ENCODE results near the gene MACROH2A1.
A peak's percentile ranks its signal among the peaks of the same experiment; 100 is the strongest.

Gene MACROH2A1

DNA sequence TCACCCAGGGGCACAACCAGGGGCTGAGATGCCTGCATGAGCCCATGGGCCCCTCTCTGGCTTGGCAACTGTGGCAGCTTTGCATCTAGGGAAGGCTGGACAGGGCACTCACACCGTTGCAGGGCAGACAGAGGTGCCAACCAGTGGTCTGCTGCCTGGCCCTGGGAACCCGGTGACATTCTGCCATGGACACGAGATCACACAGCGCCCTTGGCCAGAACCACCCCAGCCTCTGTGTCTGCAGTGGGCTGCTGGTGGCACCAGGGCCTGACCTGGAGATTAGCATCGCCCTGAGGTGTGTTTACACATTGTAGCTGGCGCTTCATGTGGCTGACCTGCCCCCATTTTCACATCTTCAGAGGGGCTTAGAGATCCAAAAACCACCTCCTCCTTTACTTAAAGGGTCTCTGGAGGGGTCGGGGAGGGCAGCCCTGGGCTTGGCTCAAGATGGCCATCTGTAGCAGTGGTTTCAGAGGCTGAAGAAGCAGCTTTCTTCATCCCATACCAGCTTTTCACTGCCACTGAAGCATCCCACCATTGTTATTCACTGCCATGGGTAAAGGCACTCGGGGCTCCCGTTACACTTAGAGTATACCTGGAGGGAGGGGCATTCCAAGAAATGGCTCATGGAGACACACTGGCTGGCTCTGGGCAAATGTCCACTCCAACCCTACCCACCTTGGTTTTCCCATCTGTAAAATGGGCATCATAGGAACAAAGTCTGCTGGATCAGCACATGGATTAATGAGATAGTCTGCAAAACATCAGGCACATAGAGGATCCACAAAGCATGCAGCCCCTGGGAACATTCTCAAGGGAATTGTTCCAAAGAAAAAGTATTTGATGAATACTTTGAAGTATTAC, 36.7 kb upstream of the MACROH2A1 start:
- no peak for DNase-seq

DNA sequence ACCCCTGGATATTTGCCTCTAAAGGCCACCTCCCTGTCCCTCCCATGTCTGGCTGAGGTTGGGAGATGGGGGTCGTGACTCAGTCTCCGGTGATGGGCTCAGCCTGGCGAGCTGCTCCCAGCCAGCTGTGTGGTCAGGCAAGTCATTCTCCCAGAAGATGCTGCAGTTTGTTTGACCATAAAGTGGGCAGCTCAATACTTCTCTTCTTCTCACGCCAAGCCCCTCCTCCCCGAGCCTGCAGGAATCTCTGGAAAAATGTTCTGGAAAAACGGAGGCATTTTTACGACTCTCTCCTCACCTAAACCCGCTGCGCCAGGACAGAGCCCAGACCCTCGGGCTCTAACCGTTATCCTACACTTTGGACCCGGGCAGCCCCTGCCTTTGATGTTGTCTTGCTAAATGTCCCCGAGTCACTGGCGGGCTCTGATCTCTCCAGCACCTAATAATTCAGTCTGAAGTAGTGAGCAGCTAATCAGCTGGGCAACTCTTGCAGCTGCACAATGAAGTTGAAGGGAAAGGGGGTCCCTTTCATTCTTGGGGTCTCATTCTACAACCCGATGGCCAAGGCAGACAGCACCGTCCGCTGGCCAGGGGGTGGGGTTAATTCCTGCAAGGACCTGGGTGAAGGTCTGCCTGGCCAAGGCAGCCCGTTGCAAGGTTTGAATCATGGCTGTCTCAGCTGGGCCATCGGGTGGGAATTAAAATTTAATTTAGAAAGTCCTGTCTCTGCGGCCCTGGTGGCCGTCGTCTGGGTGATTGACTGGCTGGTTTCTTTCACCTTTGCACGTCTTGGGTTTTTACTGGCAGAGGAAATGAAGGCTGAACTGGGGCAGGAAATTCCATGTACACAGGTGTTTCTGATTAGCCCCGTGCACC, 35.8 kb upstream of the MACROH2A1 start:
- DNase-seq = no peak

- no peak for DNase-seq
These were observed 34.8 kb upstream of the MACROH2A1 start for GRCh38 chr5:135433681-135434426.

DNA sequence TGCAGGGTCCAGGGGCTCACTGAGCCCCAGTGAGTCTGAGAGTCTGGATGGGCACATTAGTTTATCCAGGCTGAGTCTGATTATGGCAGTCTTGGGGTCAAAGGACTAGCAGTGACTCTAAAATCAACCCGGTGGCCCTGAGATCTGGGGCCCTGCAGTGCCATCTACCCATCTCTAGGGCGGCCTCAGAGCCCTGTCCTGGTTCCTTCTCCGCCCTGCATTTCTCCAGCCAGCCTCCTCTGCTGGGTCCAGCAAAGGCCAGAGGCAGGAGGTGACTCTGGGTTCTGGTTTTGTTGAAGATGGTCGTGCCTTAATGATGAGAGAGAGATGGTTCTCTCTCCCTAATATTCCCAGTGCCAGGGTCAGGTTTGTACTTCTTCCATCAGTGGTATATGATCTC, 33.1 kb upstream of the MACROH2A1 start:
- DNase-seq = no peak

- no peak for DNase-seq
These were observed 31.1 kb upstream of the MACROH2A1 start for GRCh38 chr5:135430135-135430437.

GRCh38 chr5:135429301-135430134, 30.5 kb upstream of the MACROH2A1 start:
- DNase-seq = no peak

- no peak for DNase-seq
These were observed 29.6 kb upstream of the MACROH2A1 start for GRCh38 chr5:135428586-135428985.

GRCh38 chr5:135426102-135427082, 27.4 kb upstream of the MACROH2A1 start:
- no peak for DNase-seq

DNA sequence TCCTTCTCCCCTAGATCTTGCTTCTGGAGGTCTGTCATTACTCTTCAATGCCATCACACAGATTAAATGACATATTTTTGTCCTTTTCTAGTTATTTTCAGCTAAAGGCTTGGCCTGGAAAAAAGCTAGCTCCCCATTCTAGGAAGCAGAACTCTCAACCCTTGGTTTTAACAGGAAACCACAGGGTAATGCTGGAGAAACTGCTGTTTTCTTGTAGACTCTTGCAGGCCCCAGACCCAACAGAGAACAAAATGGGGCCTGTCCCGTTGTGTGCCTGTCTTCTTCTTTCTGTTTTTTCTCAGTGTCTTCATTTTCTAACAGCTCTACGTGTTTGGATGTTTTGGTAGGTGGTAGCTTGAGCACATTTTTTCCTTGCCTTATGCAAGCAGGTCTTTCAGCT, 26.6 kb upstream of the MACROH2A1 start:
- DNase-seq = no peak

GRCh38 chr5:135423846-135424168, 24.8 kb upstream of the MACROH2A1 start:
- DNase-seq = no peak

- no peak for DNase-seq
These were observed 24.3 kb upstream of the MACROH2A1 start for GRCh38 chr5:135423146-135423845.

GRCh38 chr5:135422419-135422818, 23.4 kb upstream of the MACROH2A1 start:
- no peak for DNase-seq

GRCh38 chr5:135417083-135417482, 18.1 kb upstream of the MACROH2A1 start:
- no peak for DNase-seq

GRCh38 chr5:135405082-135405481, 6.1 kb upstream of the MACROH2A1 start:
- DNase-seq = no peak

DNA sequence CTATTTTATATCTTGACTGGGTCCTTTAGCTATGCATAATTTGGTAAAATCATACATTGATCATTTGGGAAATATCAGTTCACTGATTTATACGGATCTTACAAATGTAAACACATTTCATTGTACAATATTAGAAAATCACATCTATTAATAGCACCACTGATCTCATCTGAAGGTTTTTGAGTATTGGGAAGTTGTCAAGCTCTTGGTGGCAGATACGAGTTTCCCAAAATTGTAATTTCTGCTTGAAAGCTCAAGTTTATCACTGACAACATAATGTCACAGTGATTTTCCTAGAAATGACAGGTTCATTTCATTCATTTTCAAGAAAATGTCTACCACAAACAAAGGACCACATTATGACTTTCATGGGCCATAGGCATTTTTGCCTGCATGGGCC, 3.0 kb upstream of the MACROH2A1 start:
- no peak for DNase-seq

DNA sequence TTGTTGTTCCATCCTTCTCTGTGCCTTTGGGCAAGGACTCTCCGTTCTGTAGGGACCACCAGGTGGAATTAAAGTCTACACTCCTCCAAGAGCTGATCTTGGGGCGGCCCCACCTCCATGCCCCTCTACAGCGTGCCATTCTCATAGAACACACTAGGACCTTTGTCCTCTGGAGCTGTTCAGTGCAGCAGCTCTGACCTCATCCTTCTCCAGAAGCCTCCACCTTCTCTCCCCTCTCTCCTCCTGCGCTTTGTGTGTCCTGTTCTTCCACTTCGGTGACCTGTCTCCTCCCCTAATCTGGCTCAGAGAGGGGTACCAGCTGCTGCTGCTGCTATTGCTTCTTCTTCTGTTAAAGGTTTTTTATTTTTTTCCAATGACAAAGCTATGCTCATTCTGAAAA, 1.8 kb upstream of the MACROH2A1 start:
- DNase-seq = no peak

- no peak for DNase-seq
These were observed 937 bp upstream of the MACROH2A1 start for GRCh38 chr5:135399794-135400542.

DNA sequence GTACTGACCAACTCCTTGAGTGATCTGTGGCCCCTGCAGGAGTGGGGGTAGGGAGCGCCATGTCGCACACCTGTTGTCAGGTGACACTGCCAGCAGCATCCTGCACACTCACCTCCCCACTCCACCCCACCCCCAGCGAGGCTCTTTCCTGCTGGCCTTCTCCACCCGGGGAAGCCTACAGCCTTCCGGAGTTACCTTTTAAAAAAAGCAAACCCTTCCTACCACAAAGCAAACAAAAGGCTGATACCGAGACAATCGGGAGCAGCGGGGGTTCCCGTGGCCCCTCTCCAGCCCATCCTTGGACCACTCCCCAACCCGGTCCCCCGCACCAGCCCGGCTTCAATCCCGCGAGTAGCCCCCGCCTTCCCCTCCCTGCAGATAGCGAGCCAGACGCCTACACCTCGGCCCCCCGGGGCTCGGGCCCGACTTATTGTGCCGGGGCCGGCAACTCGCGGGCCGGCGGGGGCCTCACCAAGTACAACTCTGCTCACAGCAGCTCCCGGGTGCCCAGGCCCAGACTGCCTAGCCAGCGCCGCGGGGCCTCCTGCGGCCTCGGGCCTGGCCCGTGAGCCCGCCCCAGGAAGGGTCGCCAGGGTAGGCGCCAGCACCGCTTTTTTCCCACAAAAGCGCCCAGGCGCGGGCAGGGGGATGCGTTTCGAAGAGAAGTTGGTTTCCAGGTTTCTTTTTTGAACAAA, 724 bp downstream of the MACROH2A1 start:
- peak; percentile 37 for DNase-seq

- DNase-seq = no peak
These were observed 1.9 kb downstream of the MACROH2A1 start for GRCh38 chr5:135397084-135397483.
